GM12864 (cell line): Measurements from ENCODE around the gene MARF1.
"Not testable (repeated sequence)": the region's sequence is repeated elsewhere in the genome, so short reads cannot be mapped to it uniquely, and the experiment has no call there.

Experiments used
- DNase-seq: peaks from one replicate; pipeline ENCODE4 v3.0.0-alpha.2; 2011; ENCODE audit warnings: low read depth
- H3K4me3 ChIP-seq: 2 replicates; pipeline ENCODE4 v1.5.1; 2011; ENCODE audit warnings: mild to moderate bottlenecking, low read depth, low read length, control low read depth
- TF ChIP-seq, protein P1 (sequence below): IDR thresholded peaks from 2 replicates; pipeline ENCODE4 v1.5.1; 2011; ENCODE audit warnings: low read depth, mild to moderate bottlenecking, moderate library complexity, low read length, control low read depth, inconsistent platforms; ENCODE audit errors: missing control alignments

Gene MARF1

DNA sequence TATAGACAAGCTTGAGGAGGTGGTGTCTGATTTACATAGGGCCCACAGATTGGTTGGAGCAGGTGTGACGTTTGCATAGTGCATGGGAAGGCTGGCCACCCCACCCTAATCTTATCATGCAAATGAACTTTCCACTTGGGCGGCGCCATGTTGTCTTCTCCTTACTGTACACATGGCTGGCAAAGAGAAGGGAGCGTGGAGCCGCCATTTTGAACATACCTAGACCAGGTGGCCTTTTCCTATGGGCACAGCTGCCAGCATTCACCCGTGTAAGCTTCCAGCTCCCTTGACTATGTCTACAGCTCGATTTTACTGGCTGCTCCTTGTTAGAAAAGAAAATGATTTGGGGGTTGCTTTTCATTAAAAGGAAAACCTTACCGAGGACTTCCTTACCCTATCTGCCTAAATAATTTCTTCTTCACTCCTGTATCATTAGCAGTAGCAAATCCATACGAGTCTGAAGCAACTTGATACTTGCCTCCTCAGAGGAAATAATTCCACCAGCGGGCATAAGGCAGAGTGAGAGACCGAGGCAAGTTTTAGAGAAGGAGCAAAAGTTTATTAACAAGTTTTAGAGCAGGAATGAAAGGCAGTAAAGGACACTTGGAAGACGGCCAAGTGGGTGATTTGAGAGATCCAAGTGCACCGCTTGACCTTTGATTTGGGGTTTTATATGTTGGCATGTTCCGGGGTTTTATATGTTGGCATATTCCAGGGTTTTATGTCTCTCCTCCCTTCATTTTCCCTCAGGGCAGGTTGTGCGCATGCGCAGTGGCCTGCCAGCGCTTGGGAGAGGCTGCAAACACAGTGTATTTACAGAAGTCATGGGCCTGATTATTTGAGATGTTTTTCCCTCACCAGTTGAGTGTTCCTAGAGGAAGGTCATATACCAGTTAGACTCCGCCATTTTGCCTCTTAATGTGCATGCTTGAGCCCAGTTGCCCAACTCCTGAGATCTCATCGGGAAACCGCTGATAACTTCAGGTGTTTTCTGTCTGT, 65.7 kb downstream of the MARF1 start:
- TF ChIP-seq, protein P1, sequence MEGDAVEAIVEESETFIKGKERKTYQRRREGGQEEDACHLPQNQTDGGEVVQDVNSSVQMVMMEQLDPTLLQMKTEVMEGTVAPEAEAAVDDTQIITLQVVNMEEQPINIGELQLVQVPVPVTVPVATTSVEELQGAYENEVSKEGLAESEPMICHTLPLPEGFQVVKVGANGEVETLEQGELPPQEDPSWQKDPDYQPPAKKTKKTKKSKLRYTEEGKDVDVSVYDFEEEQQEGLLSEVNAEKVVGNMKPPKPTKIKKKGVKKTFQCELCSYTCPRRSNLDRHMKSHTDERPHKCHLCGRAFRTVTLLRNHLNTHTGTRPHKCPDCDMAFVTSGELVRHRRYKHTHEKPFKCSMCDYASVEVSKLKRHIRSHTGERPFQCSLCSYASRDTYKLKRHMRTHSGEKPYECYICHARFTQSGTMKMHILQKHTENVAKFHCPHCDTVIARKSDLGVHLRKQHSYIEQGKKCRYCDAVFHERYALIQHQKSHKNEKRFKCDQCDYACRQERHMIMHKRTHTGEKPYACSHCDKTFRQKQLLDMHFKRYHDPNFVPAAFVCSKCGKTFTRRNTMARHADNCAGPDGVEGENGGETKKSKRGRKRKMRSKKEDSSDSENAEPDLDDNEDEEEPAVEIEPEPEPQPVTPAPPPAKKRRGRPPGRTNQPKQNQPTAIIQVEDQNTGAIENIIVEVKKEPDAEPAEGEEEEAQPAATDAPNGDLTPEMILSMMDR: no peak
- no peak overlapping the region for H3K4me3 ChIP-seq
- DNase-seq: no peak

DNA sequence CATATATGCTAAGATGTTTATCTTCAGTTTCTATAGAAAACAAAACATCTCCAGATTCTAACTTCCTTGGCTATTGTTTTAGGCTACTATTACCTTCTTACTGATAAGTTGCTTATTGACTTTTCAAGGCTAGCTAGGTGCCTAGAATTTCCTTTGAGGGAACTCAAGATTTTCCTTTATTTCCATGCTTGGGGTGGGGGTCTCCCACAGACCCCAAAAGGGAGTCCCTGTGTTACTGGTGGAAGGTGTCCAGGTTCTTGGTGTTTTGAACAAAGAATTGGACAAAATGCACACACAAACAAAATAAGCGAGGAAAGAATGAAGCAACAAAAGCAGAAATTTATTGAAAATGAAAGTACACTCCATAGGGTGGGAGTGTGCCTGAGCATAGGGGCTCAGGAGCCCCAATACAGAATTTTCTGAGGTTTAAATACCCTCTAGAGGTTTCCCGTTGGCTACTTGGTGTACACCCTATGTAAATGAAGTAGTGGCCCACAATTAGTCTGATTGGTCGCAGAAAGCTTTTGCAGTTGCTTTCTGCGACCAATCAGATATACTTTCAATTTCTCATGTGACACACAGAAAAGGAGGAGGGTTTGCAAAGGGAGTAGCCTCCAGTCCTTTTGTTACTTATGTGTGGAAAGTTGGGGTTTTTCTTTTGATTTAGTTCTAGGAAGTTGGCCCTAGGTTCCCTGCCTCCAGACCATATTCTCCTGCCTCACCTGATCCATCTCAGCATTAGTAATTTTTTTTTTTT, 67.5 kb downstream of the MARF1 start:
- TF ChIP-seq, protein P1: no peak
- no peak for DNase-seq
- H3K4me3 ChIP-seq: no peak overlapping the region

DNA sequence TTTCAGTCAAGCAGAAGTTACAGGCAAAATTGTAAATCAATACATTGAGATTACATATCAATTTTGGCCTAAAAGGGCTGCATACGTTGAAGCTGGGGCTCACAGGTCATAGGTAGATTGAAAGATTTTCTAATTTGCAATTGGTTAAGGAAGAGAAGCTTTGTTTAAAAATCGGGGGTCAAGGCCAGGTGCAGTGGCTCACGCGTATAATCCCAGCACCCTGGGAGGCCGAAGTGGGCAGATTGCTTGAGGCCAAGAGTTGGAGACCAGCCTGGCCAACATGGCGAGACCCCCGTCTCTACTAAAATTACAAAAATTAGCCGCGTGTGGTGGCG, 68.4 kb downstream of the MARF1 start:
- H3K4me3 ChIP-seq: no peak overlapping the region
- no peak for DNase-seq
- TF ChIP-seq, protein P1: no peak

DNA sequence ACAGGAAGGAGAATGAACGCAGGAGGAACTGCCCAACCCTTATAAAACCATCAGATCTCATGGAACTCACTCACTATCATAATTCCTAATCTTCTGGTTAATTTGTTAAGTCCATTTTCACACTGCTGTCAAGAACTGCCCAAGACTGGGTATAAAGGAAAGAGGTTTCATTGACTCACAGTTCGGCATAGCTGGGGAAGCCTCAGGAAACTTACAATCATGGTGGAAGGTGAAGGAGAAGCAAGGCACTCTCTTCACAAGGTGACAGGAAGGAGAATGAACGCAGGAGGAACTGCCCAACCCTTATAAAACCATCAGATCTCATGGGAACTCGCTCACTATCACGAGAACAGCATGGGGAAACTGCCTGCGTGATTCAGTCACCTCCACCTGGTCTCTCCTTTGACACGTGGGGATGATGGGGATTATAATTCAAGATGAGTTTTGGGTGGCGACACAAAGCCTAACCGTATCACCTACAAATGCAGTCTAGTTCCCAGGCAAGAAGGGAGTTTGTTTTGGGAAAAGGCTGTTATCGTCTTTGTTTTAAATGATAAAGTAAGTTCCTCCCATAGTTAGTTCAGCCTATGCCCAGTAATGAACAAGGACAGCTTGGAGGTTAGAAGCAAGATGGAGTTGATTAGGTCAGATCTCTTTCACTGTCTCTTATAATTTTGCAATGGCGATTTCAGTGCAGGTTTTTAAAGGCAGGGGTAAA, 68.9 kb downstream of the MARF1 start:
- DNase-seq: not testable (repeated sequence)

DNA sequence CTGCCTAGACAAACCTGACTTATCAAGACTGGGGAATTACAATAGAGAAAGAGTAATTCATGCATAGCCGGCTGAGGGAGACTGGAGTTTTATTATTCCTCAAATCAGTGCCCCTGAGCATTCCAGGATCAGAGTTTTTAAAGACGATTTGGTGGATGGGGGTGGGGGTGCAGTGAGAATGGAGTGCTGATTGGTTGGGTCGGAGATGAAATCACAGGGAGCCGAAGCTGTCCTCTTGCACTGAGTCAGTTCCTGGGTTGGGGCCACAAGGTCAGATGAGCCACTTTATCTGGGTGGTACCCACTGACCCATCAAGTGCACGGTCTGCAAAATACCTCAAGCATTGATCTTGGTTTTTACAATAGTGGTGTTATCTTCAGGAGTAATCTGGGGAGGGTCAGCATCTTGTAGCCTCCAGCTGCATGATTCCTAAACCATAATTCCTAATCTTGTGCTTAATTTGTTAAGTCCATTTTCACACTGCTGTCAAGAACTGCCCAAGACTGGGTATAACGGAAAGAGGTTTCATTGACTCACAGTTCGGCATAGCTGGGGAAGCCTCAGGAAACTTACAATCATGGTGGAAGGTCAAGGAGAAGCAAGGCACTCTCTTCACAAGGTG, 69.6 kb downstream of the MARF1 start:
- no peak overlapping the region for H3K4me3 ChIP-seq
- DNase-seq: no peak
- TF ChIP-seq, protein P1: no peak

More for the DNA sequence above, 68.9 kb downstream of the MARF1 start:
- H3K4me3 ChIP-seq: not testable (repeated sequence)

DNA sequence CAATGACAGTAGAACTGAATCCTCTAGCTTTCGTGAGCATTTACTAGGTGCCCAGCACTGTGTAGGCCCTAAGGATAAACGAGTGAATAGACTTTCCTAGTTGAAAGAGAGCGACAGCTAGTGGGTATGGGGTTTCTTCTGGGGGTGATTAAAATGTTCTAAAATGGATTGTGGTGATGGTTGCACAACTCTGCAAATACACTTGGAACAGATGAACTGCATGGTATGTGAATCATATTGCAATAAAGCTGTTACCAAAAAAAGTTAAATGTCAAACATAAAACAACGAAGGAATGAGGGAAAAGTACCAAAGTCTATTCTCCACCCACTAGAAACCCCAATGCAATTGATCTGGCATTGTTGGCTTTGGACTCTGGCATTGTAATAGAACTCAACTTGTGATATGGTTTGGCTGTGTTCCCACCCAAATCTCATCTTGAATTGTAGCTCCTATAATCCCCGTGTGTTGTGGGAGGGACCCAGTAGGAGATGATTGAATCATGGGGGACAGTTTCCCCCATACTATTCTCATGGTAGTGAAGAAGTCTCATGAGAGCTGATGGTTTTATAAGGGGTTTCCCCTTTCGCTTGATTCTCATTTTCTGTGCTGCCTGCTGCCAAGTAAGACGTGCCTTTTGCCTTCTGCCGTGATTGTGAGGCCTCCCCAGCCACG, 70.5 kb downstream of the MARF1 start:
- no peak overlapping the region for H3K4me3 ChIP-seq
- TF ChIP-seq, protein P1: no peak
- no peak for DNase-seq
